Sigmoid colon (tissue), 4 donors: ENCODE measurements around the gene SMIM26.
"Not testable (repeated sequence)": the region's sequence is repeated elsewhere in the genome, so short reads cannot be mapped to it uniquely, and the experiment has no call there.

Source experiments
- EP300 ChIP-seq, 4 donors: sonication (generic); formaldehyde crosslinking; IDR thresholded peaks; one replicate each; pipeline ENCODE4 v1.6.1; 2017; ENCODE audit warnings: antibody characterized with exemption in 4 of 4
- POLR2A ChIP-seq, 2 donors: fragments of 450-650 bp; IDR thresholded peaks; one replicate each; pipeline ENCODE4 v1.6.1; 2016; ENCODE audit warnings: antibody characterized with exemption in 2 of 2, mild to moderate bottlenecking in 2 of 2, moderate library complexity in 2 of 2

DNA sequence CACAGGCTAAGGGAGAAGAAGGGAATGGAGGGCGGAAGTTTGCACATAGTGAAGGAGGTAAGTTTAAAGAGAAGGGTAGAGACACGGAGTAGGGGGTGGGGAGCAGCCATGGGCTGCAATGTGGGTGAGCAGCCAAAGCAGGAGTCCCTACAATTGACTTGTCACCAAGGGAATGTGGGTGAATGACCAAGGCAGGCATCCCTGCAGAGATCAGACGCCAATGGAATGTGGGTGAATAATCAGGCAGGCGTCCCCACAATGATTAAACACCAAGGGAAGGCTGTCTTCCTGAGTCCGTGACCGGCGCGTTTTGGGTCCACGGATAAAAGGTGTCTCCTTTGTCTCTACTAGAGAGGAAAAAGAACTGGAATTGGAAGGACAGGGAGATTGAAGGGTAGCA lies 45.2 kb upstream of the SMIM26 start:
- not testable (repeated sequence) for TF ChIP-seq POLR2A, EP300 (IDR thresholded peaks at IDR 0.05)
